ENCODE data around the gene SAMD15. TPM values are rescaled to one million over a fixed set of nuclear protein-coding genes. Genes with fewer than 3 reads are reported as not detected.
A peak's percentile ranks its signal among the peaks of the same experiment; 100 is the strongest.
"Not testable (repeated sequence)": the region's sequence is repeated elsewhere in the genome, so short reads cannot be mapped to it uniquely, and the experiment has no call there.

The SAMD15 gene
- total RNA-seq, result 4.0 and 6.2 TPM in 2 replicates

DNA sequence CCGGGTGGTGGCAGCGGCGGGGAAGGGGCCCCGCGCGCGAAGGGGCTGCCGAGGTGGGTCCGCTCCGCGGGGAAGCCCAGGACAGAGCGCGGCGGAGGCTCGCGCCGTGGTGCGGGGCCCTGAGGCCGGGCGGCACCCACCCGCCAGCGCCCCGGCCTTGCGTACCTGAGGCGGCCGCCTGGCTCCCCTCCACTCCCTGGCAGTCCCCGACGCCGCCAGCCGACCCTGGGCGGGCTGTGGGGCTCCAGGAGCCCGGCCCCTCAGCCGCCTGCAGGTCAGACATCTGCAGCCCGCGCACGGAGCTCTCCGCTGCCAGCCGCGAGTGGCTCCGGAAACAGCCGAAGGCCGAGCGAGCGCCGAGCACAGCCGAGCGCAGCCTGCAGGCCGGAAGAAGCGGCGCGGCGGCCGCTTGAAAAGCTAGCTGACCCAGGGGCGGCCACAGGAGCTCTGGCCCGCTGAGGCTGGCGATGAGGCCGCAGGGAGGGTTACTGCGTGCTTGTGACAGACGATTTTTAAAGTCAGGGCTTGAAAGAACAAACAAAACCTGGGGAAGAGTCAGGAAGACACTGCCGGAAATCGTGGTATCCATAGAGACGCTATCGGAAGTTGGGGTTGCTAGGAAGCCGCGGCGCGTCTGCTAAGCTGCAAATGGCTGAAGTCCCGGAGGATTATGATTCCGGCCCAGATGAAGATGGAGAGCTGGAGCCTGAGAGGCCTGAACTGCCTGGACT is at the start of gene SAMD15, which contains the start of gene TMED8:
SAMD15 (plus strand) TSS at position 609 of the 731 bp plus-strand sequence; CDS start at position 649, 40 bp downstream.
TMED8 (minus strand) TSS at position 324 of the 731 bp plus-strand sequence; CDS start at position 283, 41 bp downstream.
- DNase-seq (ENCODE audit: insufficient read length, low spot score, missing footprints), result peak; percentile 98
- Histone ChIP-seq H3K27me3 (ENCODE audit: insufficient read depth, low read length) (no peaks in the 10 kb centered on the region), H2AFZ (ENCODE audit: low read length) (peak within 1 kb of the TSS; percentile 100), H4K20me1 (ENCODE audit: insufficient read depth, low read length) (no peaks in the 10 kb centered on the region), H3K79me2 (ENCODE audit: insufficient read depth, low read length) (peaks cover 33% of the 10 kb centered on the region), H3K27ac (ENCODE audit: low read depth, low read length) (peak within 1 kb of the TSS; percentile 83), H3K4me3 (ENCODE audit: insufficient read depth, low read length) (peak within 1 kb of the TSS; percentile 89), H3K4me1 (ENCODE audit: insufficient read depth, low read length) (peaks cover 23% of the 10 kb centered on the region), H3K4me2 (ENCODE audit: insufficient read depth, low read length) (peak within 1 kb of the TSS; percentile 97), H3K36me3 (ENCODE audit: insufficient read depth, low read length) (no peaks in the 10 kb centered on the region), H3K9me3 (ENCODE audit: low read depth, low read length) (no peaks in the 10 kb centered on the region)
- TF ChIP-seq, protein P1, sequence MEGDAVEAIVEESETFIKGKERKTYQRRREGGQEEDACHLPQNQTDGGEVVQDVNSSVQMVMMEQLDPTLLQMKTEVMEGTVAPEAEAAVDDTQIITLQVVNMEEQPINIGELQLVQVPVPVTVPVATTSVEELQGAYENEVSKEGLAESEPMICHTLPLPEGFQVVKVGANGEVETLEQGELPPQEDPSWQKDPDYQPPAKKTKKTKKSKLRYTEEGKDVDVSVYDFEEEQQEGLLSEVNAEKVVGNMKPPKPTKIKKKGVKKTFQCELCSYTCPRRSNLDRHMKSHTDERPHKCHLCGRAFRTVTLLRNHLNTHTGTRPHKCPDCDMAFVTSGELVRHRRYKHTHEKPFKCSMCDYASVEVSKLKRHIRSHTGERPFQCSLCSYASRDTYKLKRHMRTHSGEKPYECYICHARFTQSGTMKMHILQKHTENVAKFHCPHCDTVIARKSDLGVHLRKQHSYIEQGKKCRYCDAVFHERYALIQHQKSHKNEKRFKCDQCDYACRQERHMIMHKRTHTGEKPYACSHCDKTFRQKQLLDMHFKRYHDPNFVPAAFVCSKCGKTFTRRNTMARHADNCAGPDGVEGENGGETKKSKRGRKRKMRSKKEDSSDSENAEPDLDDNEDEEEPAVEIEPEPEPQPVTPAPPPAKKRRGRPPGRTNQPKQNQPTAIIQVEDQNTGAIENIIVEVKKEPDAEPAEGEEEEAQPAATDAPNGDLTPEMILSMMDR (IDR thresholded peaks at IDR 0.05; ENCODE audit: extremely low read depth, low read depth, low read length), result peak; percentile 14

DNA sequence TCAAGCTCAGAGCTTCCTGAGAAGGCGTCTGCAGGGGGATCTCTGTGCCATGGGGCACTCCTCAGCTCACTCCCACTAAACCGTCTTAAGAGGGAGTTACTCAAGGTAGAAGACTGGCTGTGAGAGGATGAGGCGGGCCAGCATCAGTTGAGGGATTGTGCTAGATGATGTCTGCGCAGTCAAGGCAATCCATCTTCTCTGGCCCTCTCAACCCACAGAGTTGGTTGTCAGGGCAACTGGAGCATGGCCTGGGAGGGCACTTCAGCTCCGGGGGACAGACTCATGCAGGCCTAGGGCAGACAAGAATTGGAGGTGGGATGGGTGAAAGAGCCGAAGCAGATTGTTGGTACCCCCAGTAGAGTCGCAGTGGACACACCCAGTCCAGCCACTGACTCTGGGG is 47.3 kb upstream of the SAMD15 start:
- Histone ChIP-seq H2AFZ (ENCODE audit: low read length) (no peak overlapping the region), H3K27ac (ENCODE audit: low read depth, low read length) (no peak overlapping the region), H3K4me2 (ENCODE audit: insufficient read depth, low read length) (no peak overlapping the region), H3K4me3 (ENCODE audit: insufficient read depth, low read length) (no peak overlapping the region), H3K27me3 (ENCODE audit: insufficient read depth, low read length) (no peaks in the 10 kb centered on the region), H3K36me3 (ENCODE audit: insufficient read depth, low read length) (no peaks in the 10 kb centered on the region), H3K79me2 (ENCODE audit: insufficient read depth, low read length) (no peaks in the 10 kb centered on the region), H4K20me1 (ENCODE audit: insufficient read depth, low read length) (no peaks in the 10 kb centered on the region), H3K9me3 (ENCODE audit: low read depth, low read length) (no peaks in the 10 kb centered on the region), H3K4me1 (ENCODE audit: insufficient read depth, low read length) (no peaks in the 10 kb centered on the region)
- TF ChIP-seq, protein P1 (IDR thresholded peaks at IDR 0.05; ENCODE audit: extremely low read depth, low read depth, low read length), result no peak
- no peak for DNase-seq (ENCODE audit: insufficient read length, low spot score, missing footprints)

GRCh38 chr14:77335576-77335975 is 41.6 kb upstream of the SAMD15 start:
- TF ChIP-seq, protein P1 (IDR thresholded peaks at IDR 0.05; ENCODE audit: extremely low read depth, low read depth, low read length), result no peak
- no peak overlapping the region for H3K4me2 ChIP-seq (ENCODE audit: insufficient read depth, low read length)
- no peak for DNase-seq (ENCODE audit: insufficient read length, low spot score, missing footprints)

DNA sequence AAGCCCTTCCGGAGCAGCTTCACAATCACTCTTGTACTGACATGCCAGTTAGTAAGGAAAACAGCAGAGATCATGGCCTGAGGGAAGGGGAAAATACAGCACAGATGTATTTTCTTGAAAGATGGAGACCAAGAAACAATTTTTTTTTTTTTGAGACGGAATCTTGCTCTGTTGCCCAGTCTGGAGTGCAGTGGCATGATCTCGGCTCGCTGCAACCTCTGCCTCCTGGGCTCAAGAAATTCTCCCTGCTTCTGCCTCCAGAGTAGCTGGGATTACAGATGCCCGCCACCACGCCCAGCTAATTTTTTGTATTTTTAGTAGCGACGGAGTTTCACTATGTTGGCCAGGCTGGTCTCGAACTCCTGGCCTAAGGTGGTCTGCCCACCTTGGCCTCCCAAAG is 39.9 kb upstream of the SAMD15 start:
- not testable (repeated sequence) for H3K27me3 ChIP-seq (ENCODE audit: insufficient read depth, low read length); DNase-seq (ENCODE audit: insufficient read length, low spot score, missing footprints)
- H3K4me1 ChIP-seq (ENCODE audit: insufficient read depth, low read length), result peaks cover 12% of the 10 kb centered on the region

More at GRCh38 chr14:77335576-77335975, 41.6 kb upstream of the SAMD15 start:
- no peak overlapping the region for H2AFZ ChIP-seq (ENCODE audit: low read length)
- H3K9me3 ChIP-seq (ENCODE audit: low read depth, low read length), result no peaks in the 10 kb centered on the region
- H3K79me2 ChIP-seq (ENCODE audit: insufficient read depth, low read length), result no peaks in the 10 kb centered on the region
- H3K27ac ChIP-seq (ENCODE audit: low read depth, low read length), result no peak overlapping the region
- peaks cover 12% of the 10 kb centered on the region for H3K4me1 ChIP-seq (ENCODE audit: insufficient read depth, low read length)
- no peak overlapping the region for H3K4me3 ChIP-seq (ENCODE audit: insufficient read depth, low read length)
- no peaks in the 10 kb centered on the region for H3K36me3 ChIP-seq (ENCODE audit: insufficient read depth, low read length)
- no peaks in the 10 kb centered on the region for H4K20me1 ChIP-seq (ENCODE audit: insufficient read depth, low read length)
- H3K27me3 ChIP-seq (ENCODE audit: insufficient read depth, low read length), result no peaks in the 10 kb centered on the region

More for the DNA sequence above, 39.9 kb upstream of the SAMD15 start:
- not testable (repeated sequence) for H2AFZ ChIP-seq (ENCODE audit: low read length); H3K27ac ChIP-seq (ENCODE audit: low read depth, low read length); H3K4me2 ChIP-seq (ENCODE audit: insufficient read depth, low read length); H4K20me1 ChIP-seq (ENCODE audit: insufficient read depth, low read length); H3K4me3 ChIP-seq (ENCODE audit: insufficient read depth, low read length); H3K36me3 ChIP-seq (ENCODE audit: insufficient read depth, low read length); H3K9me3 ChIP-seq (ENCODE audit: low read depth, low read length); H3K79me2 ChIP-seq (ENCODE audit: insufficient read depth, low read length)
